ENCODE results near the gene DNPH1. TPM values are rescaled to one million over a fixed set of nuclear protein-coding genes. Genes with fewer than 3 reads are reported as not detected.
A peak's percentile ranks its signal among the peaks of the same experiment; 100 is the strongest.

Gene DNPH1
- total and polyA plus RNA-seq, 2 of the 8 experiments (the other 6 are each of a cell fraction or from before 2014, with no cell fraction given) = 33.9 to 134 TPM

DNA sequence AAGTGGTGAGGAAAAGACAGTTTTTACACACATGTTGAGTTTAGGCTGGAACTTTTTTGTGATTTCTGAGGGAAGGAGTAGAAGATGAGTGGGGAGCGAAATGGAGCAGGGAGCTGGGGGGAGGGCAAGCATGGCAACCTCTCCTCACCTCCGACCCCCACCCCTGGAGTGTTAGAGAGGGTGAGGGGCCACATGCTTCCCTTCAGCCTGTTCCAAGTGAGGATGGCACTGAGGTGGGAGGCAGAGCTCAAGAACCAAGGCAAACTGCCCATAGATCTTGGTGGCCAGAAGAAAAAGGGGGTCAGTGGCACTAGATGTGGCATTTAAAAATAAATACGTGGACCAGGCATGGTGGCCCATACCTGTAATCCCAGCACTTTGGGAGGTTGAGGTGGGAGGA is 18.8 kb upstream of the DNPH1 start:
- Histone ChIP-seq H3K9me3 (ENCODE audit: insufficient read depth in 2 of 2, low read depth in 1 of 2, low read length in 1 of 2) (no peaks in the 10 kb centered on the region), H3K18ac (ENCODE audit: extremely low read depth, low read length) (no peak overlapping the region), H3K27ac (ENCODE audit: low read depth, low read length) (no peak overlapping the region), H3K4me3 (ENCODE audit: extremely low read depth in 1 of 4, insufficient read depth in 2 of 4, low read depth in 3 of 4, low read length in 4 of 4) (peak overlapping the region; percentile 78 to 90 (median 82); a peak in 6 of 8 replicates), H3K23me2 (ENCODE audit: low read depth, low read length) (peaks cover 14% of the 10 kb centered on the region; the same call in 1 of the 2 replicates), H2BK20ac (ENCODE audit: low read length) (no peak overlapping the region), H3K56ac (replicated peaks; ENCODE audit: insufficient read length, low read depth, low read length) (no peak overlapping the region), H3K23ac (ENCODE audit: insufficient read length) (no peak overlapping the region), H3K4me2 (ENCODE audit: insufficient read depth in 1 of 2, low read depth in 2 of 2, low read length in 2 of 2) (peak overlapping the region; percentile 75 to 89), H2BK12ac (ENCODE audit: low read depth, low read length) (no peak overlapping the region), H2BK120ac (replicated peaks; ENCODE audit: low read depth, low read length) (no peak overlapping the region), H3K4ac (replicated peaks; ENCODE audit: insufficient read length, low read depth, low read length) (no peak overlapping the region), H2BK15ac (ENCODE audit: low read length) (no peak overlapping the region), H2AK5ac (ENCODE audit: low read depth, low read length) (no peak overlapping the region; the same call in 1 of the 2 replicates), H4K20me1 (replicated peaks in 1 of 2; ENCODE audit: control insufficient read depth in 1 of 2, insufficient read depth in 2 of 2, low read length in 2 of 2) (peaks cover 0 to under 1% of the 10 kb centered on the region in 2 experiments), H3K27me3 (replicated peaks in 1 of 4; ENCODE audit: control insufficient read depth in 3 of 4, extremely low read depth in 1 of 4, insufficient read depth in 3 of 4, low read length in 3 of 4) (peaks cover 11 to 32% (median 26%) of the 10 kb centered on the region in 4 experiments), H3K79me2 (ENCODE audit: control insufficient read depth in 1 of 2, insufficient read depth in 2 of 2, low read length in 2 of 2) (no peaks in the 10 kb centered on the region), H3K4me1 (replicated peaks in 1 of 4; ENCODE audit: control insufficient read depth in 3 of 4, insufficient read depth in 4 of 4, low read length in 3 of 4) (peaks cover 4 to 8% (median 7%) of the 10 kb centered on the region in 4 experiments), H3K79me1 (ENCODE audit: low read depth, low read length) (no peaks in the 10 kb centered on the region), H2BK5ac (ENCODE audit: low read depth, low read length) (no peak overlapping the region), H4K91ac (replicated peaks; ENCODE audit: insufficient read length, low read length) (no peak overlapping the region), H4K5ac (ENCODE audit: insufficient read length, low read depth, low read length) (no peak overlapping the region), H3K14ac (ENCODE audit: insufficient read length) (no peak overlapping the region), H4K8ac (ENCODE audit: extremely low read depth, insufficient read depth, low read length) (no peak overlapping the region), H3K36me3 (ENCODE audit: control insufficient read depth in 2 of 4, insufficient read depth in 4 of 4, low read length in 3 of 4) (no peaks in the 10 kb centered on the region), H2AFZ (ENCODE audit: low read length) (0 out of 2 replicates have a peak overlapping the region, but pooled peaks have one; percentile 89), H3K9ac (replicated peaks in 1 of 4; ENCODE audit: extremely low read depth in 1 of 4, low read depth in 3 of 4, low read length in 3 of 4) (no peak overlapping the region)
- CTCF ChIA-PET (ENCODE audit: partially characterized antibody) = interaction anchor here (1.2 kb wide), 1 partner anchor 104 kb away, joined by 3 read pairs; no protein-coding TSS in a partner anchor
- FAIRE-seq = no peak
- DNase-seq (ENCODE audit: low read depth in 1 of 2, low spot score in 2 of 2) = no peak
- POLR2A ChIA-PET (ENCODE audit: partially characterized antibody) = interaction anchor here (0.6 to 1.5 kb wide), 7 partner anchors 10 to 363 kb away, joined by 3 to 5 read pairs (median 4); partner anchors contain the start of genes POLR1C, YIPF3 and ZNF318
- 50% methylated on average over 3 of the region's 3 CpGs; no CpG with 5 or more reads in 1 of the 2 experiments for WGBS, 2 experiments (ENCODE audit: extremely low coverage in 1 of 2, insufficient coverage in 1 of 2, insufficient read length in 1 of 2, insufficient replicate concordance in 2 of 2, low coverage in 1 of 2, low lambda C conversion rate in 2 of 2, missing lambda C conversion rate in 1 of 2)
- no peak for TF ChIP-seq CHD2 (IDR thresholded peaks at IDR 0.05; ENCODE audit: low read length)
- TF ChIP-seq CHD1 (IDR thresholded peaks at IDR 0.05; ENCODE audit: low read depth, low read length) = no peak
- no peak for TF ChIP-seq CTBP2 (IDR thresholded peaks at IDR 0.05; ENCODE audit: borderline replicate concordance, insufficient read depth, insufficient read length, low read length)
- TF ChIP-seq TAF7 (optimal IDR thresholded peaks at IDR 0.05; ENCODE audit: borderline replicate concordance, low read depth, low read length) = no peak
- no peak for TF ChIP-seq SUZ12 (IDR thresholded peaks at IDR 0.05; ENCODE audit: low read length)
- TF ChIP-seq RXRA (IDR thresholded peaks at IDR 0.05; ENCODE audit: insufficient read depth, low read depth, low read length) = no peak
- no peak for TF ChIP-seq GTF2F1 (IDR thresholded peaks at IDR 0.05; ENCODE audit: borderline replicate concordance, low read depth, low read length)
- TF ChIP-seq SP2 (IDR thresholded peaks at IDR 0.05; ENCODE audit: low read length) = no peak
- TF ChIP-seq SIN3A (conservative IDR thresholded peaks at IDR 0.05 in 1 of 2, IDR thresholded peaks at IDR 0.05 in 1 of 2; ENCODE audit: low read depth in 1 of 2, low read length in 2 of 2) = no peak
- TF ChIP-seq EP300 (IDR thresholded peaks at IDR 0.05; ENCODE audit: borderline replicate concordance in 1 of 2, low read depth in 2 of 2, low read length in 2 of 2) = no peak
